GM23338 (cell line): Measurements from ENCODE around the gene PROZ. TPM values are rescaled to one million over a fixed set of nuclear protein-coding genes. Genes with fewer than 3 reads are reported as not detected.

Experiments
- ATAC-seq: fragments of 200-7000 bp; cut with Tn5 transposase; 3 replicates; pipeline ENCODE4 v1.9.1; 2020
- DNase-seq: peaks from one replicate; pipeline ENCODE4 v3.0.0-alpha.2; 2015; ENCODE audit warnings: low spot score
- H2AFZ ChIP-seq: fragments of 200-600 bp; sonication (generic); 2 replicates; pipeline ENCODE4 v1.8.0; 2016; ENCODE audit warnings: antibody characterized with exemption, mild to moderate bottlenecking, moderate library complexity
- H3F3A ChIP-seq: fragments of 200-600 bp; sonication (generic); replicated peaks from 2 replicates; pipeline ENCODE4 v1.8.0; 2017; ENCODE audit warnings: antibody characterized with exemption, mixed run types, low read depth
- H3K27ac ChIP-seq: fragments of 200-600 bp; sonication (generic); 2 replicates; pipeline ENCODE4 v1.6.1; 2016; ENCODE audit warnings: low read depth
- H3K27me3 ChIP-seq: fragments of 200-600 bp; sonication (generic); 2 replicates; pipeline ENCODE4 v1.8.0; 2016; ENCODE audit warnings: mild to moderate bottlenecking, mixed run types, moderate library complexity; ENCODE audit not compliant: insufficient read depth
- H3K36me3 ChIP-seq: fragments of 200-600 bp; sonication (generic); 2 replicates; pipeline ENCODE4 v1.8.0; 2016; ENCODE audit warnings: mild to moderate bottlenecking; ENCODE audit not compliant: insufficient read depth
- H3K4me1 ChIP-seq: fragments of 200-600 bp; sonication (generic); 2 replicates; pipeline ENCODE4 v1.8.0; 2016; ENCODE audit warnings: mild to moderate bottlenecking, moderate library complexity; ENCODE audit not compliant: insufficient read depth
- H3K4me2 ChIP-seq: fragments of 200-600 bp; sonication (generic); 2 replicates; pipeline ENCODE4 v1.7.1; 2017; ENCODE audit warnings: mixed run types
- H3K4me3 ChIP-seq: fragments of 200-600 bp; sonication (generic); 2 replicates; pipeline ENCODE4 v1.6.1; 2016; ENCODE audit warnings: mixed run types
- H3K79me2 ChIP-seq: fragments of 200-600 bp; sonication (generic); replicated peaks from 2 replicates; pipeline ENCODE4 v1.8.0; 2017; ENCODE audit warnings: mild to moderate bottlenecking; ENCODE audit not compliant: insufficient read depth
- H3K9me2 ChIP-seq: fragments of 200-600 bp; sonication (generic); 2 replicates; pipeline ENCODE4 v1.8.0; 2017; ENCODE audit not compliant: insufficient read depth
- H4K20me1 ChIP-seq: fragments of 200-600 bp; sonication (generic); replicated peaks from 2 replicates; pipeline ENCODE4 v1.8.0; 2017; ENCODE audit warnings: mild to moderate bottlenecking; ENCODE audit not compliant: insufficient read depth
- H3K27ac Mint-ChIP-seq: 2 replicates; pipeline ENCODE4 v1.8.0; 2020; ENCODE audit warnings: inconsistent platforms, mild to moderate bottlenecking, moderate library complexity, mixed read lengths
- H3K27me3 Mint-ChIP-seq: 3 replicates; pipeline ENCODE4 v1.8.0; 2022; ENCODE audit warnings: low read depth, mild to moderate bottlenecking, moderate library complexity, mixed read lengths, inconsistent platforms; ENCODE audit not compliant: insufficient read depth, poor library complexity
- H3K36me3 Mint-ChIP-seq: 3 replicates; pipeline ENCODE4 v1.8.0; 2021; ENCODE audit warnings: low read depth, mild to moderate bottlenecking, inconsistent platforms, moderate library complexity, mixed read lengths
- H3K4me1 Mint-ChIP-seq: 3 replicates; pipeline ENCODE4 v1.8.0; 2020; ENCODE audit warnings: mild to moderate bottlenecking, inconsistent platforms, mixed read lengths
- H3K4me3 Mint-ChIP-seq: 3 replicates; pipeline ENCODE4 v1.8.0; 2021; ENCODE audit warnings: moderate library complexity, mild to moderate bottlenecking, inconsistent platforms, mixed read lengths
- H3K9me3 Mint-ChIP-seq: 3 replicates; pipeline ENCODE4 v1.8.0; 2020; ENCODE audit warnings: moderate library complexity, mild to moderate bottlenecking, inconsistent platforms, mixed read lengths
- EZH2phosphoT487 ChIP-seq: fragments of 200-600 bp; sonication (generic); IDR thresholded peaks from one replicate; pipeline ENCODE4 v1.8.1; 2018; ENCODE audit warnings: antibody characterized with exemption; ENCODE audit not compliant: unreplicated experiment
- STAT1 ChIP-seq: IDR thresholded peaks from one replicate; pipeline ENCODE4 v1.6.1; 2016; ENCODE audit warnings: antibody characterized with exemption; ENCODE audit not compliant: unreplicated experiment
- ZNF114 ChIP-seq: fragments of 250-450 bp; sonication (Bioruptor Pico); IDR thresholded peaks from 2 replicates; pipeline ENCODE4 v1.5.0; 2020; ENCODE audit warnings: mild to moderate bottlenecking, moderate library complexity
- ZNF331 ChIP-seq: fragments of 250-450 bp; sonication (Bioruptor Pico); IDR thresholded peaks from 2 replicates; pipeline ENCODE4 v1.5.0; 2020; ENCODE audit warnings: low read depth, mild to moderate bottlenecking, moderate library complexity
- polyA plus RNA-seq: library from polyadenylated mRNA; unstranded; fragments of >200 nt; fragmentation: Nextera tagmentation; extraction: Ambion mirVana; gene quantifications from 2 replicates; pipeline ENCODE4 v1.2.1, GENCODE V29; 2016
- total RNA-seq: library from RNA; depleted of rRNA; stranded (reverse); fragments of >200 nt; shearing (Covaris generic); gene quantifications from 2 replicates; pipeline ENCODE4 v1.2.3, GENCODE V29; 2014
- TF ChIP-seq, protein P1 (sequence below): IDR thresholded peaks from 2 replicates; pipeline ENCODE4 v1.6.1; 2016; ENCODE audit warnings: antibody characterized with exemption
- TF ChIP-seq, protein P2 (sequence below), 2 experiments: fragments of 200-600 bp in 1 of 2; sonication (generic) in 1 of 2; conservative IDR thresholded peaks; 2 replicates each; pipeline versions ENCODE4 v1.5.1 to v1.6.1; 2016 to 2017; ENCODE audit warnings: antibody characterized with exemption in 2 of 2, low read depth in 2 of 2, mild to moderate bottlenecking in 2 of 2, moderate library complexity in 1 of 2
- TF ChIP-seq, protein P3 (sequence below): IDR thresholded peaks from one replicate; pipeline ENCODE4 v1.6.1; 2018; ENCODE audit warnings: antibody characterized with exemption; ENCODE audit not compliant: unreplicated experiment
- TF ChIP-seq, protein P4 (sequence below): fragments of 250-450 bp; sonication (Bioruptor Pico); IDR thresholded peaks from 2 replicates; pipeline ENCODE4 v1.5.0; 2020; ENCODE audit warnings: mild to moderate bottlenecking, moderate library complexity

PROZ gene
- total and polyA plus RNA-seq, 2 experiments from 2014 or later: 0.53 TPM; not detected in 1

DNA sequence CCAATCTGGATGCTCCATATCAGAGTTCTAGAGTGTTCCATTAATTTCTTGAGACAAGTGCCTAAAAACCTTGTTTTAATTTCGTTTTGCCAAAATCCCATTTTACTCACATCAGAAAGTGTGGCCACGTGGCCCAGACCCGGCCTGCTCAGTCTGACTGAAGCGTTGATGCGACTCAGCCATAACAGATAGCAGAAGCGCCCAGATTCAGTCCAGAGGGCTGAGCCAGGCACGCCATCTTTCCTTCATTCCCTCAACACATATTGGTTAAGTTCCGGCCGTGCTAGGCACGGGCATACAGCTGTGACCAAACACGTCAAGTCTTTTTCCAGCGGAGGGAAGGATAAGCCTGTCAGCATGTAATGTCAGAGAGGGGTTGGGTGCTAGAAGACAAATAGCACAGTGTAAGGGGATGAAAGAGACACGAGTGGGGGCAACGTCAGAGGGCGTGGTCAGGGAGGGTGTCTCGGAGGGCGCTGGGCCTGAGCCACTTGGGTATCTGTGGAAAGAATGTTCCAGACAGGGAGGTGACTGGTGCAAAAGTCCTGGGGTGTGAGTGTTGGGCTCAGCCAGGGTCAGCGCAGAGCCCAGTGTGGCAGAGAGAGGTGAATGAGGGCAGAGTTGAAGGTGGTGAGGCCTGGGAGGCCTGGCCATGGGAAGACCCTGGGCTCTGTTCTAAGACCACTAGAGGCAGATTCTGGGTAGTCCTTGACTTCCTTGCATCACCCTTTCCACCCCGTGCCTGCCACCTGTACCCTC lies 32.8 kb upstream of the PROZ start:
- Histone ChIP-seq H3K4me2 (no peak overlapping the region), H4K20me1 (no peaks in the 10 kb centered on the region), H2AFZ (no peak overlapping the region), H3K4me1 (no peaks in the 10 kb centered on the region), H3K36me3 (no peaks in the 10 kb centered on the region), H3K27ac (no peak overlapping the region), H3K27me3 (no peaks in the 10 kb centered on the region), H3K9me2 (no peaks in the 10 kb centered on the region), H3F3A (no peaks in the 10 kb centered on the region), H3K4me3 (no peak overlapping the region), H3K79me2 (no peaks in the 10 kb centered on the region)
- TF ChIP-seq, protein P1, sequence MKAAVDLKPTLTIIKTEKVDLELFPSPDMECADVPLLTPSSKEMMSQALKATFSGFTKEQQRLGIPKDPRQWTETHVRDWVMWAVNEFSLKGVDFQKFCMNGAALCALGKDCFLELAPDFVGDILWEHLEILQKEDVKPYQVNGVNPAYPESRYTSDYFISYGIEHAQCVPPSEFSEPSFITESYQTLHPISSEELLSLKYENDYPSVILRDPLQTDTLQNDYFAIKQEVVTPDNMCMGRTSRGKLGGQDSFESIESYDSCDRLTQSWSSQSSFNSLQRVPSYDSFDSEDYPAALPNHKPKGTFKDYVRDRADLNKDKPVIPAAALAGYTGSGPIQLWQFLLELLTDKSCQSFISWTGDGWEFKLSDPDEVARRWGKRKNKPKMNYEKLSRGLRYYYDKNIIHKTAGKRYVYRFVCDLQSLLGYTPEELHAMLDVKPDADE: no peak
- TF ChIP-seq ZNF331 (CRISPR knock-in tag): no peak
- no peak for TF ChIP-seq STAT1
- TF ChIP-seq, protein P2, sequence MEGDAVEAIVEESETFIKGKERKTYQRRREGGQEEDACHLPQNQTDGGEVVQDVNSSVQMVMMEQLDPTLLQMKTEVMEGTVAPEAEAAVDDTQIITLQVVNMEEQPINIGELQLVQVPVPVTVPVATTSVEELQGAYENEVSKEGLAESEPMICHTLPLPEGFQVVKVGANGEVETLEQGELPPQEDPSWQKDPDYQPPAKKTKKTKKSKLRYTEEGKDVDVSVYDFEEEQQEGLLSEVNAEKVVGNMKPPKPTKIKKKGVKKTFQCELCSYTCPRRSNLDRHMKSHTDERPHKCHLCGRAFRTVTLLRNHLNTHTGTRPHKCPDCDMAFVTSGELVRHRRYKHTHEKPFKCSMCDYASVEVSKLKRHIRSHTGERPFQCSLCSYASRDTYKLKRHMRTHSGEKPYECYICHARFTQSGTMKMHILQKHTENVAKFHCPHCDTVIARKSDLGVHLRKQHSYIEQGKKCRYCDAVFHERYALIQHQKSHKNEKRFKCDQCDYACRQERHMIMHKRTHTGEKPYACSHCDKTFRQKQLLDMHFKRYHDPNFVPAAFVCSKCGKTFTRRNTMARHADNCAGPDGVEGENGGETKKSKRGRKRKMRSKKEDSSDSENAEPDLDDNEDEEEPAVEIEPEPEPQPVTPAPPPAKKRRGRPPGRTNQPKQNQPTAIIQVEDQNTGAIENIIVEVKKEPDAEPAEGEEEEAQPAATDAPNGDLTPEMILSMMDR (conservative IDR thresholded peaks at IDR 0.05; ENCODE audit: low read depth in 2 of 2): no peak
- TF ChIP-seq, protein P3, sequence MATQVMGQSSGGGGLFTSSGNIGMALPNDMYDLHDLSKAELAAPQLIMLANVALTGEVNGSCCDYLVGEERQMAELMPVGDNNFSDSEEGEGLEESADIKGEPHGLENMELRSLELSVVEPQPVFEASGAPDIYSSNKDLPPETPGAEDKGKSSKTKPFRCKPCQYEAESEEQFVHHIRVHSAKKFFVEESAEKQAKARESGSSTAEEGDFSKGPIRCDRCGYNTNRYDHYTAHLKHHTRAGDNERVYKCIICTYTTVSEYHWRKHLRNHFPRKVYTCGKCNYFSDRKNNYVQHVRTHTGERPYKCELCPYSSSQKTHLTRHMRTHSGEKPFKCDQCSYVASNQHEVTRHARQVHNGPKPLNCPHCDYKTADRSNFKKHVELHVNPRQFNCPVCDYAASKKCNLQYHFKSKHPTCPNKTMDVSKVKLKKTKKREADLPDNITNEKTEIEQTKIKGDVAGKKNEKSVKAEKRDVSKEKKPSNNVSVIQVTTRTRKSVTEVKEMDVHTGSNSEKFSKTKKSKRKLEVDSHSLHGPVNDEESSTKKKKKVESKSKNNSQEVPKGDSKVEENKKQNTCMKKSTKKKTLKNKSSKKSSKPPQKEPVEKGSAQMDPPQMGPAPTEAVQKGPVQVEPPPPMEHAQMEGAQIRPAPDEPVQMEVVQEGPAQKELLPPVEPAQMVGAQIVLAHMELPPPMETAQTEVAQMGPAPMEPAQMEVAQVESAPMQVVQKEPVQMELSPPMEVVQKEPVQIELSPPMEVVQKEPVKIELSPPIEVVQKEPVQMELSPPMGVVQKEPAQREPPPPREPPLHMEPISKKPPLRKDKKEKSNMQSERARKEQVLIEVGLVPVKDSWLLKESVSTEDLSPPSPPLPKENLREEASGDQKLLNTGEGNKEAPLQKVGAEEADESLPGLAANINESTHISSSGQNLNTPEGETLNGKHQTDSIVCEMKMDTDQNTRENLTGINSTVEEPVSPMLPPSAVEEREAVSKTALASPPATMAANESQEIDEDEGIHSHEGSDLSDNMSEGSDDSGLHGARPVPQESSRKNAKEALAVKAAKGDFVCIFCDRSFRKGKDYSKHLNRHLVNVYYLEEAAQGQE: no peak
- TF ChIP-seq EZH2phosphoT487: no peak
- TF ChIP-seq ZNF114: no peak
- TF ChIP-seq, protein P4, sequence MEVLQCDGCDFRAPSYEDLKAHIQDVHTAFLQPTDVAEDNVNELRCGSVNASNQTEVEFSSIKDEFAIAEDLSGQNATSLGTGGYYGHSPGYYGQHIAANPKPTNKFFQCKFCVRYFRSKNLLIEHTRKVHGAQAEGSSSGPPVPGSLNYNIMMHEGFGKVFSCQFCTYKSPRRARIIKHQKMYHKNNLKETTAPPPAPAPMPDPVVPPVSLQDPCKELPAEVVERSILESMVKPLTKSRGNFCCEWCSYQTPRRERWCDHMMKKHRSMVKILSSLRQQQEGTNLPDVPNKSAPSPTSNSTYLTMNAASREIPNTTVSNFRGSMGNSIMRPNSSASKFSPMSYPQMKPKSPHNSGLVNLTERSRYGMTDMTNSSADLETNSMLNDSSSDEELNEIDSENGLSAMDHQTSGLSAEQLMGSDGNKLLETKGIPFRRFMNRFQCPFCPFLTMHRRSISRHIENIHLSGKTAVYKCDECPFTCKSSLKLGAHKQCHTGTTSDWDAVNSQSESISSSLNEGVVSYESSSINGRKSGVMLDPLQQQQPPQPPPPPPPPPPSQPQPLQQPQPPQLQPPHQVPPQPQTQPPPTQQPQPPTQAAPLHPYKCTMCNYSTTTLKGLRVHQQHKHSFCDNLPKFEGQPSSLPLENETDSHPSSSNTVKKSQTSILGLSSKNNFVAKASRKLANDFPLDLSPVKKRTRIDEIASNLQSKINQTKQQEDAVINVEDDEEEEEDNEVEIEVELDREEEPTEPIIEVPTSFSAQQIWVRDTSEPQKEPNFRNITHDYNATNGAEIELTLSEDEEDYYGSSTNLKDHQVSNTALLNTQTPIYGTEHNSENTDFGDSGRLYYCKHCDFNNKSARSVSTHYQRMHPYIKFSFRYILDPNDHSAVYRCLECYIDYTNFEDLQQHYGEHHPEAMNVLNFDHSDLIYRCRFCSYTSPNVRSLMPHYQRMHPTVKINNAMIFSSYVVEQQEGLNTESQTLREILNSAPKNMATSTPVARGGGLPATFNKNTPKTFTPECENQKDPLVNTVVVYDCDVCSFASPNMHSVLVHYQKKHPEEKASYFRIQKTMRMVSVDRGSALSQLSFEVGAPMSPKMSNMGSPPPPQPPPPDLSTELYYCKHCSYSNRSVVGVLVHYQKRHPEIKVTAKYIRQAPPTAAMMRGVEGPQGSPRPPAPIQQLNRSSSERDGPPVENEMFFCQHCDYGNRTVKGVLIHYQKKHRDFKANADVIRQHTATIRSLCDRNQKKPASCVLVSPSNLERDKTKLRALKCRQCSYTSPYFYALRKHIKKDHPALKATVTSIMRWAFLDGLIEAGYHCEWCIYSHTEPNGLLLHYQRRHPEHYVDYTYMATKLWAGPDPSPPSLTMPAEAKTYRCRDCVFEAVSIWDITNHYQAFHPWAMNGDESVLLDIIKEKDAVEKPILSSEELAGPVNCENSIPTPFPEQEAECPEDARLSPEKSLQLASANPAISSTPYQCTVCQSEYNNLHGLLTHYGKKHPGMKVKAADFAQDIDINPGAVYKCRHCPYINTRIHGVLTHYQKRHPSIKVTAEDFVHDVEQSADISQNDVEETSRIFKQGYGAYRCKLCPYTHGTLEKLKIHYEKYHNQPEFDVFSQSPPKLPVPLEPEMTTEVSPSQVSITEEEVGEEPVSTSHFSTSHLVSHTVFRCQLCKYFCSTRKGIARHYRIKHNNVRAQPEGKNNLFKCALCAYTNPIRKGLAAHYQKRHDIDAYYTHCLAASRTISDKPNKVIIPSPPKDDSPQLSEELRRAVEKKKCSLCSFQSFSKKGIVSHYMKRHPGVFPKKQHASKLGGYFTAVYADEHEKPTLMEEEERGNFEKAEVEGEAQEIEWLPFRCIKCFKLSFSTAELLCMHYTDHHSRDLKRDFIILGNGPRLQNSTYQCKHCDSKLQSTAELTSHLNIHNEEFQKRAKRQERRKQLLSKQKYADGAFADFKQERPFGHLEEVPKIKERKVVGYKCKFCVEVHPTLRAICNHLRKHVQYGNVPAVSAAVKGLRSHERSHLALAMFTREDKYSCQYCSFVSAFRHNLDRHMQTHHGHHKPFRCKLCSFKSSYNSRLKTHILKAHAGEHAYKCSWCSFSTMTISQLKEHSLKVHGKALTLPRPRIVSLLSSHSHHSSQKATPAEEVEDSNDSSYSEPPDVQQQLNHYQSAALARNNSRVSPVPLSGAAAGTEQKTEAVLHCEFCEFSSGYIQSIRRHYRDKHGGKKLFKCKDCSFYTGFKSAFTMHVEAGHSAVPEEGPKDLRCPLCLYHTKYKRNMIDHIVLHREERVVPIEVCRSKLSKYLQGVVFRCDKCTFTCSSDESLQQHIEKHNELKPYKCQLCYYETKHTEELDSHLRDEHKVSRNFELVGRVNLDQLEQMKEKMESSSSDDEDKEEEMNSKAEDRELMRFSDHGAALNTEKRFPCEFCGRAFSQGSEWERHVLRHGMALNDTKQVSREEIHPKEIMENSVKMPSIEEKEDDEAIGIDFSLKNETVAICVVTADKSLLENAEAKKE: no peak
- H3K36me3 Mint-ChIP-seq: no peaks in the 10 kb centered on the region; the same call in 2 of the 3 replicates
- DNase-seq: no peak
- no peak overlapping the region for H3K4me3 Mint-ChIP-seq
- ATAC-seq: no peak
- H3K9me3 Mint-ChIP-seq: no peaks in the 10 kb centered on the region
- H3K4me1 Mint-ChIP-seq: peaks cover 17% of the 10 kb centered on the region
- peaks cover 17% of the 10 kb centered on the region for H3K27me3 Mint-ChIP-seq
- no peak overlapping the region for H3K27ac Mint-ChIP-seq
